ENCODE results near the gene OR5B3. TPM values are rescaled to one million over a fixed set of nuclear protein-coding genes. Genes with fewer than 3 reads are reported as not detected.

Gene OR5B3
- total RNA-seq, 1 donor from 2014 or later: not detected

DNA sequence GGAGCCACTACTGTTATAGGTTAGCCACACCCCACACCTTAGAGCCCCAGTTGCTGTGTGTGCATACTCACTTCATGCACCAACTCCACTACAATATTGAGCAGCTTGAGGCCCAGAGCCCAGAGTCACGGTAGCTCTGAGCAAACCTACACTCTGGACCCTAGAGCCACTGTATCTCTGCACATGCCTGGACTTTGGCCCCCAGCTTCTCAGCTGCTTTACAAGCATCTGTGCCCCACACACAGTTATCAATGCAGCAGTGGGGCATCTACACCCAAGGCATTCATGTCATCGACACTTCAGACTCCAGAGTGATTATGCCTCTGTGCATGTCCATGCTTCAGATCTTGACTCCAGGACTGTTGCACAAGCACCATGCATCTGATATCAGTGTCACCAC is 37.6 kb upstream of the OR5B3 start:
- no peaks in the 10 kb centered on the region for H3K9me3 ChIP-seq (ENCODE audit: low read depth)
- H3K4me3 Mint-ChIP-seq: no peak overlapping the region
- no peak overlapping the region for H3K4me2 ChIP-seq
- no peaks in the 10 kb centered on the region for H3K27me3 Mint-ChIP-seq (ENCODE audit: insufficient read depth, low read depth)
- no peaks in the 10 kb centered on the region for H3K4me1 Mint-ChIP-seq
- DNase-seq (ENCODE audit: low spot score): no peak
- no peaks in the 10 kb centered on the region for H3F3A ChIP-seq (ENCODE audit: low read depth)
- TF ChIP-seq EZH2 (IDR thresholded peaks at IDR 0.05) (no peak), EZH2phosphoT487 (IDR thresholded peaks at IDR 0.05) (no peak)
- TF ChIP-seq, protein P1, sequence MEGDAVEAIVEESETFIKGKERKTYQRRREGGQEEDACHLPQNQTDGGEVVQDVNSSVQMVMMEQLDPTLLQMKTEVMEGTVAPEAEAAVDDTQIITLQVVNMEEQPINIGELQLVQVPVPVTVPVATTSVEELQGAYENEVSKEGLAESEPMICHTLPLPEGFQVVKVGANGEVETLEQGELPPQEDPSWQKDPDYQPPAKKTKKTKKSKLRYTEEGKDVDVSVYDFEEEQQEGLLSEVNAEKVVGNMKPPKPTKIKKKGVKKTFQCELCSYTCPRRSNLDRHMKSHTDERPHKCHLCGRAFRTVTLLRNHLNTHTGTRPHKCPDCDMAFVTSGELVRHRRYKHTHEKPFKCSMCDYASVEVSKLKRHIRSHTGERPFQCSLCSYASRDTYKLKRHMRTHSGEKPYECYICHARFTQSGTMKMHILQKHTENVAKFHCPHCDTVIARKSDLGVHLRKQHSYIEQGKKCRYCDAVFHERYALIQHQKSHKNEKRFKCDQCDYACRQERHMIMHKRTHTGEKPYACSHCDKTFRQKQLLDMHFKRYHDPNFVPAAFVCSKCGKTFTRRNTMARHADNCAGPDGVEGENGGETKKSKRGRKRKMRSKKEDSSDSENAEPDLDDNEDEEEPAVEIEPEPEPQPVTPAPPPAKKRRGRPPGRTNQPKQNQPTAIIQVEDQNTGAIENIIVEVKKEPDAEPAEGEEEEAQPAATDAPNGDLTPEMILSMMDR (IDR thresholded peaks at IDR 0.05): no peak
- H2AFZ ChIP-seq (replicated peaks): no peak overlapping the region
- no peak overlapping the region for H3K27ac Mint-ChIP-seq
- no peaks in the 10 kb centered on the region for H3K36me3 ChIP-seq
- H3K9ac ChIP-seq: no peak overlapping the region
- no peaks in the 10 kb centered on the region for H3K9me3 Mint-ChIP-seq
- H3K27me3 ChIP-seq: no peaks in the 10 kb centered on the region
- H4K20me1 ChIP-seq (ENCODE audit: low read depth): no peaks in the 10 kb centered on the region
- no peak overlapping the region for H3K27ac ChIP-seq
- no peaks in the 10 kb centered on the region for H3K4me1 ChIP-seq
- no peak overlapping the region for H3K4me3 ChIP-seq
- no peaks in the 10 kb centered on the region for H3K79me2 ChIP-seq (ENCODE audit: low read depth)
- H3K36me3 Mint-ChIP-seq: no peaks in the 10 kb centered on the region

DNA sequence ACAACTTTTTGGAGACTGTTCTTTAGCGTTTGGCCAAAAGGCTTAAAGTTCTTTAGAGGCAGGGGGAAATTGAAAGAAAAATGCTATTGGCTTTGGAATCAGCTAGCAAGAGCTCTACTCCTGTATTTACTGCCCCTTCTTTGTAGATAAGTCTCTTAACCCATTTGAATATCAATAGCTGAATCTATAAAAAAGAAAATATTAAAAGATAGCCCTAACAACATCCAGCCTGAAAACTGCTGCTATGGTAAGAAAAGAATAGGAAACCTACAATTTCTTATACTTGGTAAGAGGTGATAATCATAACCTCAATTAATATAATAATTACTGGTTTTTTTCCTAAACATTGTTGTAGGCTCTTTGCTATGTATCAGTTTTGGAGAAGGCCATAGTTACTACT is 35.5 kb upstream of the OR5B3 start, which contains the start of gene OR5B12:
Gene OR5B12 (minus strand): TSS at position 101 of the 400 bp plus-strand sequence. CDS start 2,085 bp downstream, outside the sequence.
- no peak within 1 kb of the TSS for H3K9ac ChIP-seq
- no peaks in the 10 kb centered on the region for H3F3A ChIP-seq (ENCODE audit: low read depth)
- H3K79me2 ChIP-seq (ENCODE audit: low read depth): no peaks in the 10 kb centered on the region
- H3K4me3 Mint-ChIP-seq: no peak within 1 kb of the TSS
- H2AFZ ChIP-seq (replicated peaks): no peak within 1 kb of the TSS
- no peaks in the 10 kb centered on the region for H3K36me3 ChIP-seq
- TF ChIP-seq EZH2 (IDR thresholded peaks at IDR 0.05): no peak
- TF ChIP-seq EZH2phosphoT487 (IDR thresholded peaks at IDR 0.05): no peak
- TF ChIP-seq, protein P1 (IDR thresholded peaks at IDR 0.05): no peak
- no peaks in the 10 kb centered on the region for H3K4me1 ChIP-seq
- H3K27ac ChIP-seq: no peak within 1 kb of the TSS
- H3K4me2 ChIP-seq: no peak within 1 kb of the TSS
- no peak within 1 kb of the TSS for H3K27ac Mint-ChIP-seq
- H3K9me3 Mint-ChIP-seq: no peaks in the 10 kb centered on the region
- H4K20me1 ChIP-seq (ENCODE audit: low read depth): no peaks in the 10 kb centered on the region
- H3K4me3 ChIP-seq: no peak within 1 kb of the TSS
- H3K4me1 Mint-ChIP-seq: no peaks in the 10 kb centered on the region
- no peaks in the 10 kb centered on the region for H3K36me3 Mint-ChIP-seq
- DNase-seq (ENCODE audit: low spot score): no peak
- H3K27me3 ChIP-seq: no peaks in the 10 kb centered on the region
- H3K9me3 ChIP-seq (ENCODE audit: low read depth): no peaks in the 10 kb centered on the region
- no peaks in the 10 kb centered on the region for H3K27me3 Mint-ChIP-seq (ENCODE audit: insufficient read depth, low read depth)

DNA sequence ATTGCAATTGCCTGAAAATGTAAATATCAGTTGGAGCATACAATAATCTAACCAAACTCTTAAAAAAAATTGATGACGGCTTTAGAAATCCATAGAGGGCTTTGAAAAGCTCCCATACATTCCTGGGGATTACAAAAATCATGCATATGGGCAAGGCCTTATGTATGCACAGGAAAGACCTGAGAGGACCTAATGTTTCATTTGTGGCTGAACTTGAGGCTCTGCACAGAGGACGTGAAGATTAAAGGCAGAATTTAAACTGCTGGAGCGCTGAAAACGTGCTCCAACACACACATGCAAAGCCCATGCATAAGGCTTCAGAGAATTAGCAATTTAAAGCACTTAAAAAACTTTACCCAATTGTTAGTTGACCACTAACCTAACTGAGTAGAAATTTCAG is 31.8 kb upstream of the OR5B3 start:
- H3K27ac ChIP-seq: no peak overlapping the region
- H3K4me3 ChIP-seq: no peak overlapping the region
- H3K4me1 Mint-ChIP-seq: no peaks in the 10 kb centered on the region
- H3F3A ChIP-seq (ENCODE audit: low read depth): no peaks in the 10 kb centered on the region
- H3K9ac ChIP-seq: no peak overlapping the region
- no peak overlapping the region for H2AFZ ChIP-seq (replicated peaks)
- H3K9me3 ChIP-seq (ENCODE audit: low read depth): no peaks in the 10 kb centered on the region
- no peaks in the 10 kb centered on the region for H3K9me3 Mint-ChIP-seq
- no peaks in the 10 kb centered on the region for H3K27me3 ChIP-seq
- no peaks in the 10 kb centered on the region for H3K27me3 Mint-ChIP-seq (ENCODE audit: insufficient read depth, low read depth)
- no peak overlapping the region for H3K4me3 Mint-ChIP-seq
- no peak overlapping the region for H3K4me2 ChIP-seq
- H3K36me3 Mint-ChIP-seq: no peaks in the 10 kb centered on the region
- no peak for DNase-seq (ENCODE audit: low spot score)
- no peak overlapping the region for H3K27ac Mint-ChIP-seq
- H3K79me2 ChIP-seq (ENCODE audit: low read depth): no peaks in the 10 kb centered on the region
- TF ChIP-seq EZH2phosphoT487 (IDR thresholded peaks at IDR 0.05) (no peak), EZH2 (IDR thresholded peaks at IDR 0.05) (no peak)
- TF ChIP-seq, protein P1 (IDR thresholded peaks at IDR 0.05): no peak
- H3K36me3 ChIP-seq: no peaks in the 10 kb centered on the region
- no peaks in the 10 kb centered on the region for H3K4me1 ChIP-seq
- no peaks in the 10 kb centered on the region for H4K20me1 ChIP-seq (ENCODE audit: low read depth)
